ENCODE measurements around the gene MAPK10. TPM values are rescaled to one million over a fixed set of nuclear protein-coding genes. Genes with fewer than 3 reads are reported as not detected.

MAPK10 gene
- total RNA-seq, 1 experiment from 2014 or later, result 5.3 TPM

- ChIA-PET POLR2A (no interaction called here), CTCF (interaction anchor here (0.6 kb wide), 1 partner anchor 1118 kb away, joined by 3 read pairs; no protein-coding TSS in a partner anchor)
- BruUV-seq (replicated peaks), result no TSS peak
- H3K4me1 Mint-ChIP-seq (ENCODE audit: insufficient read depth, unreplicated experiment), result peaks cover 8% of the 10 kb centered on the region
- no peaks in the 10 kb centered on the region for H3K9me3 Mint-ChIP-seq (ENCODE audit: unreplicated experiment)
- H3K27me3 Mint-ChIP-seq (ENCODE audit: insufficient read depth, unreplicated experiment), result no peaks in the 10 kb centered on the region
- no peak for TF ChIP-seq CTCF (IDR thresholded peaks at IDR 0.05; ENCODE audit: unreplicated experiment)
- intact Hi-C loops (cut with micrococcal nuclease), result no loop called here
- no peak for DNase-seq (ENCODE audit: unreplicated experiment)
- H3K4me3 Mint-ChIP-seq (ENCODE audit: unreplicated experiment), result no peak overlapping the region
- H3K36me3 Mint-ChIP-seq (ENCODE audit: insufficient read depth, unreplicated experiment), result no peaks in the 10 kb centered on the region
- no peak overlapping the region for H3K27ac Mint-ChIP-seq (ENCODE audit: low read depth, unreplicated experiment)
Observed at GRCh38 chr4:86129546-86129945, 230.3 kb downstream of the MAPK10 start.

GRCh38 chr4:86122404-86122803 lies 237.4 kb downstream of the MAPK10 start:
- Mint-ChIP-seq H3K4me3 (ENCODE audit: unreplicated experiment) (no peak overlapping the region), H3K36me3 (ENCODE audit: insufficient read depth, unreplicated experiment) (no peaks in the 10 kb centered on the region), H3K27me3 (ENCODE audit: insufficient read depth, unreplicated experiment) (no peaks in the 10 kb centered on the region), H3K27ac (ENCODE audit: low read depth, unreplicated experiment) (no peak overlapping the region), H3K4me1 (ENCODE audit: insufficient read depth, unreplicated experiment) (no peaks in the 10 kb centered on the region), H3K9me3 (ENCODE audit: unreplicated experiment) (no peaks in the 10 kb centered on the region)
- intact Hi-C loops (cut with micrococcal nuclease), result no loop called here
- TF ChIP-seq CTCF (IDR thresholded peaks at IDR 0.05; ENCODE audit: unreplicated experiment), result no peak
- ChIA-PET POLR2A (no interaction called here), CTCF (no interaction called here)
- no TSS peak for BruUV-seq (replicated peaks)
- DNase-seq (ENCODE audit: unreplicated experiment), result no peak

GRCh38 chr4:86118711-86119110 lies 241.1 kb downstream of the MAPK10 start:
- Mint-ChIP-seq H3K27me3 (ENCODE audit: insufficient read depth, unreplicated experiment) (no peaks in the 10 kb centered on the region), H3K4me3 (ENCODE audit: unreplicated experiment) (no peak overlapping the region), H3K9me3 (ENCODE audit: unreplicated experiment) (peaks cover 3% of the 10 kb centered on the region), H3K36me3 (ENCODE audit: insufficient read depth, unreplicated experiment) (no peaks in the 10 kb centered on the region), H3K27ac (ENCODE audit: low read depth, unreplicated experiment) (no peak overlapping the region), H3K4me1 (ENCODE audit: insufficient read depth, unreplicated experiment) (no peaks in the 10 kb centered on the region)
- ChIA-PET CTCF (no interaction called here), POLR2A (no interaction called here)
- no peak for TF ChIP-seq CTCF (IDR thresholded peaks at IDR 0.05; ENCODE audit: unreplicated experiment)
- DNase-seq (ENCODE audit: unreplicated experiment), result no peak
- no TSS peak for BruUV-seq (replicated peaks)
- intact Hi-C loops (cut with micrococcal nuclease), result no loop called here

GRCh38 chr4:86117705-86118302 lies 242.0 kb downstream of the MAPK10 start:
- Mint-ChIP-seq H3K4me3 (ENCODE audit: unreplicated experiment) (no peak overlapping the region), H3K36me3 (ENCODE audit: insufficient read depth, unreplicated experiment) (no peaks in the 10 kb centered on the region), H3K9me3 (ENCODE audit: unreplicated experiment) (peaks cover 6% of the 10 kb centered on the region), H3K4me1 (ENCODE audit: insufficient read depth, unreplicated experiment) (no peaks in the 10 kb centered on the region), H3K27me3 (ENCODE audit: insufficient read depth, unreplicated experiment) (no peaks in the 10 kb centered on the region), H3K27ac (ENCODE audit: low read depth, unreplicated experiment) (no peak overlapping the region)
- ChIA-PET CTCF (interaction anchor here (1.0 kb wide), 1 partner anchor 10 kb away, joined by 3 read pairs; no protein-coding TSS in a partner anchor), POLR2A (no interaction called here)
- intact Hi-C loops (cut with micrococcal nuclease), result no loop called here
- no TSS peak for BruUV-seq (replicated peaks)
- TF ChIP-seq CTCF (IDR thresholded peaks at IDR 0.05; ENCODE audit: unreplicated experiment), result no peak
- DNase-seq (ENCODE audit: unreplicated experiment), result peak; percentile 34
